HG03439 (cell line): ENCODE measurements around the gene SPATA20.

Source experiments
- ATAC-seq: cut with Tn5 transposase; IDR thresholded peaks from one replicate; pipeline ENCODE4 v1.9.1; 2021; ENCODE audit warnings: mild to moderate bottlenecking, moderate library complexity; ENCODE audit not compliant: unreplicated experiment

The SPATA20 gene

GRCh38 chr17:50519141-50519834 lies 27.7 kb upstream of the SPATA20 start:
- no peak for ATAC-seq

- ATAC-seq = no peak
These were observed 26.5 kb upstream of the SPATA20 start for GRCh38 chr17:50520483-50520882.

GRCh38 chr17:50521514-50521913 lies 25.5 kb upstream of the SPATA20 start:
- ATAC-seq = no peak

- ATAC-seq = no peak
These were observed 24.2 kb upstream of the SPATA20 start for GRCh38 chr17:50522766-50523165.

GRCh38 chr17:50523208-50523607 lies 23.8 kb upstream of the SPATA20 start:
- no peak for ATAC-seq

GRCh38 chr17:50524838-50525237 lies 22.1 kb upstream of the SPATA20 start:
- ATAC-seq = no peak

- ATAC-seq = no peak
These were observed 19.7 kb upstream of the SPATA20 start for GRCh38 chr17:50527155-50527762.

- ATAC-seq = no peak
These were observed 19.0 kb upstream of the SPATA20 start for GRCh38 chr17:50527949-50528474.

- no peak for ATAC-seq
These were observed 17.1 kb upstream of the SPATA20 start for GRCh38 chr17:50529849-50530248.

- no peak for ATAC-seq
These were observed 15.4 kb upstream of the SPATA20 start for GRCh38 chr17:50531428-50532025.

GRCh38 chr17:50532452-50533024 lies 14.4 kb upstream of the SPATA20 start, which contains the start of gene EPN3:
TSS of gene EPN3 (plus strand) at chr17:50532735. CDS start at chr17:50536557, 3,822 bp downstream.
- no peak for ATAC-seq

GRCh38 chr17:50533185-50533584 lies 13.8 kb upstream of the SPATA20 start:
- ATAC-seq = no peak

- no peak for ATAC-seq
These were observed 13.2 kb upstream of the SPATA20 start for GRCh38 chr17:50533720-50534148.

GRCh38 chr17:50534222-50534978 lies 12.6 kb upstream of the SPATA20 start:
- ATAC-seq = no peak

GRCh38 chr17:50534979-50535326 lies 12.0 kb upstream of the SPATA20 start:
- ATAC-seq = no peak

- no peak for ATAC-seq
These were observed 11.6 kb upstream of the SPATA20 start for GRCh38 chr17:50535407-50535806.

GRCh38 chr17:50536683-50537646 lies 10.0 kb upstream of the SPATA20 start:
- no peak for ATAC-seq

GRCh38 chr17:50537721-50538548 lies 9.0 kb upstream of the SPATA20 start:
- no peak for ATAC-seq
